Measurements from ENCODE around the gene ZNF565. TPM values are rescaled to one million over a fixed set of nuclear protein-coding genes. Genes with fewer than 3 reads are reported as not detected.
A peak's percentile ranks its signal among the peaks of the same experiment; 100 is the strongest.

ZNF565 gene
- total and polyA plus RNA-seq, 2 of the 13 experiments (the other 11 are each of a cell fraction or from before 2014, with no cell fraction given), result 1.8 to 5.2 TPM

DNA sequence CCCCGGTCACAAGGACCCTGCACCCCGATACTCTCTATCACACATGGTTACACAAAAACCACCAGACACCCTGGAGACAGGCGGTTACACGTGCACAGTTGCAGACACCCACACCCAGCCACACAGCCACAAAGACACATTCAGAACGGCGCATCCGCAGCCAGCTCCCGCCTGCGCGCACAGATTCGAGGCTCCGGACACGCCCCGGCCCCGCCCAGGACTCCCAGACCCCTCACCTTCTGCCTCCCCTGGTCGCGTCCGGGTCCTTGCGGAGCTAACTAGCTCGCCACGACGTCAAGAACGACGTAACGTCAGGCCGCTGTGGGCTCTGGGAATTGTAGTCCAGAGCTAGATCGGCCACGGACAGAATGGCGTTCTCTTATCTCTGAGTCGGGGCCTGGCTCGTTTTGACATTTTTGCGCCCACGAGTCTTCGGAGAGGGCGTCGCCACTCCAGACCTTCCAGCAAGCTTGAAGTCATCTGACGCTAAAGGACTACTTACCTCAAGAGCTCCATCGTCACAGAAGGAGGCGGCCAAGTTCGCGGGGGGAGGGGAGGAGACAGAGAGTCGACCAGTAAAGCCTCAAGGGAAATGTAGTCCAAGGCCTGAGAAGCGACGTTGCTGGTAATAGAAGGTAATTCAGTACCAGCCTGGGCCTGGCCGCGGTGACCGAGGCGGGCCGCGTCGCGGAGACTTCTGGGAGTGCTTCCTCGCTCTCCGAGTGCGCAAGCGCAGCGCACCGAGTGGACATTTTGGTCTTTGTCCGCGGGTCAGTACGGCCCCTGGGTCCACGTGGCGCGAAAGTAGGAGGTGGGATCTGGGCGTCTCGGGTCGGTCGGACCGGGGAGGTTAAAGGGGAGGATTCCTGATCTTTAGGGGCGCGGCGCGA is at the start of gene ZNF565, which contains the start of gene ZNF146 (continued):
- peak; percentile 99 for TF ChIP-seq CREM (IDR thresholded peaks at IDR 0.05)
- no peak; the same call in 1 of the 2 replicates for TF ChIP-seq CREM (CRISPR knock-in tag; IDR thresholded peaks at IDR 0.05)
- no peak; the same call in 1 of the 2 replicates for TF ChIP-seq ZNF160 (CRISPR knock-in tag; IDR thresholded peaks at IDR 0.05)
- no peak; the same call in 1 of the 2 replicates for TF ChIP-seq ZNF205 (CRISPR knock-in tag; IDR thresholded peaks at IDR 0.05)
- TF ChIP-seq HES4 (CRISPR knock-in tag; IDR thresholded peaks at IDR 0.05; ENCODE audit: borderline replicate concordance), result no peak; the same call in 1 of the 2 replicates
- 0 out of 2 replicates have a peak, but pooled peaks have one; percentile 80 for TF ChIP-seq HDAC2 (CRISPR knock-in tag; IDR thresholded peaks at IDR 0.05)
- TF ChIP-seq TBX2 (CRISPR knock-in tag; IDR thresholded peaks at IDR 0.05; ENCODE audit: borderline replicate concordance), result peak; percentile 70
- no peak for TF ChIP-seq ZKSCAN5 (CRISPR knock-in tag; IDR thresholded peaks at IDR 0.05)
- TF ChIP-seq, protein P1, sequence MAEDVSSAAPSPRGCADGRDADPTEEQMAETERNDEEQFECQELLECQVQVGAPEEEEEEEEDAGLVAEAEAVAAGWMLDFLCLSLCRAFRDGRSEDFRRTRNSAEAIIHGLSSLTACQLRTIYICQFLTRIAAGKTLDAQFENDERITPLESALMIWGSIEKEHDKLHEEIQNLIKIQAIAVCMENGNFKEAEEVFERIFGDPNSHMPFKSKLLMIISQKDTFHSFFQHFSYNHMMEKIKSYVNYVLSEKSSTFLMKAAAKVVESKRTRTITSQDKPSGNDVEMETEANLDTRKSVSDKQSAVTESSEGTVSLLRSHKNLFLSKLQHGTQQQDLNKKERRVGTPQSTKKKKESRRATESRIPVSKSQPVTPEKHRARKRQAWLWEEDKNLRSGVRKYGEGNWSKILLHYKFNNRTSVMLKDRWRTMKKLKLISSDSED (CRISPR knock-in tag; IDR thresholded peaks at IDR 0.05), result no peak
- no peak for TF ChIP-seq ZNF234 (CRISPR knock-in tag; conservative IDR thresholded peaks at IDR 0.05)
- TF ChIP-seq ZNF737 (CRISPR knock-in tag; IDR thresholded peaks at IDR 0.05; ENCODE audit: borderline replicate concordance), result no peak
- TF ChIP-seq, protein P2, sequence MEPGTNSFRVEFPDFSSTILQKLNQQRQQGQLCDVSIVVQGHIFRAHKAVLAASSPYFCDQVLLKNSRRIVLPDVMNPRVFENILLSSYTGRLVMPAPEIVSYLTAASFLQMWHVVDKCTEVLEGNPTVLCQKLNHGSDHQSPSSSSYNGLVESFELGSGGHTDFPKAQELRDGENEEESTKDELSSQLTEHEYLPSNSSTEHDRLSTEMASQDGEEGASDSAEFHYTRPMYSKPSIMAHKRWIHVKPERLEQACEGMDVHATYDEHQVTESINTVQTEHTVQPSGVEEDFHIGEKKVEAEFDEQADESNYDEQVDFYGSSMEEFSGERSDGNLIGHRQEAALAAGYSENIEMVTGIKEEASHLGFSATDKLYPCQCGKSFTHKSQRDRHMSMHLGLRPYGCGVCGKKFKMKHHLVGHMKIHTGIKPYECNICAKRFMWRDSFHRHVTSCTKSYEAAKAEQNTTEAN (CRISPR knock-in tag; conservative IDR thresholded peaks at IDR 0.05), result peak; percentile 71
- TF ChIP-seq REPIN1 (CRISPR knock-in tag; IDR thresholded peaks at IDR 0.05; ENCODE audit: borderline replicate concordance, low read depth), result peak; percentile 70; the same call in 1 of the 2 replicates
- TF ChIP-seq ZNF616 (CRISPR knock-in tag; IDR thresholded peaks at IDR 0.05; ENCODE audit: low read depth), result no peak; the same call in 1 of the 2 replicates
- TF ChIP-seq ZSCAN31 (CRISPR knock-in tag; IDR thresholded peaks at IDR 0.05; ENCODE audit: low read depth), result no peak; the same call in 1 of the 2 replicates
- TF ChIP-seq, protein P3, sequence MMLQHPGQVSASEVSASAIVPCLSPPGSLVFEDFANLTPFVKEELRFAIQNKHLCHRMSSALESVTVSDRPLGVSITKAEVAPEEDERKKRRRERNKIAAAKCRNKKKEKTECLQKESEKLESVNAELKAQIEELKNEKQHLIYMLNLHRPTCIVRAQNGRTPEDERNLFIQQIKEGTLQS (CRISPR knock-in tag; IDR thresholded peaks at IDR 0.05), result no peak
- TF ChIP-seq GZF1 (CRISPR knock-in tag; IDR thresholded peaks at IDR 0.05), result no peak; the same call in 1 of the 2 replicates
- no peak for TF ChIP-seq ZNF672 (CRISPR knock-in tag; IDR thresholded peaks at IDR 0.05)
- no peak for TF ChIP-seq ZNF589 (CRISPR knock-in tag; conservative IDR thresholded peaks at IDR 0.05)
- TF ChIP-seq TOE1 (CRISPR knock-in tag; IDR thresholded peaks at IDR 0.05), result peak; percentile 35; the same call in 1 of the 2 replicates
- no peak; the same call in 1 of the 2 replicates for TF ChIP-seq FOXK2 (IDR thresholded peaks at IDR 0.05)
- TF ChIP-seq, protein P4, sequence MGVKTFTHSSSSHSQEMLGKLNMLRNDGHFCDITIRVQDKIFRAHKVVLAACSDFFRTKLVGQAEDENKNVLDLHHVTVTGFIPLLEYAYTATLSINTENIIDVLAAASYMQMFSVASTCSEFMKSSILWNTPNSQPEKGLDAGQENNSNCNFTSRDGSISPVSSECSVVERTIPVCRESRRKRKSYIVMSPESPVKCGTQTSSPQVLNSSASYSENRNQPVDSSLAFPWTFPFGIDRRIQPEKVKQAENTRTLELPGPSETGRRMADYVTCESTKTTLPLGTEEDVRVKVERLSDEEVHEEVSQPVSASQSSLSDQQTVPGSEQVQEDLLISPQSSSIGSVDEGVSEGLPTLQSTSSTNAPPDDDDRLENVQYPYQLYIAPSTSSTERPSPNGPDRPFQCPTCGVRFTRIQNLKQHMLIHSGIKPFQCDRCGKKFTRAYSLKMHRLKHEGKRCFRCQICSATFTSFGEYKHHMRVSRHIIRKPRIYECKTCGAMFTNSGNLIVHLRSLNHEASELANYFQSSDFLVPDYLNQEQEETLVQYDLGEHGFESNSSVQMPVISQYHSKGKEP (CRISPR knock-in tag; IDR thresholded peaks at IDR 0.05), result no peak
- TF ChIP-seq ZNF543 (CRISPR knock-in tag; IDR thresholded peaks at IDR 0.05), result no peak
- TF ChIP-seq SRY (CRISPR knock-in tag; IDR thresholded peaks at IDR 0.05), result 0 out of 2 replicates have a peak, but pooled peaks have one; percentile 69
- peak; percentile 70 for TF ChIP-seq ZNF891 (CRISPR knock-in tag; IDR thresholded peaks at IDR 0.05)

Data from HepG2 (cell line).